GM19438 (cell line): ENCODE measurements around the gene TRIM39.

Experiments
- ATAC-seq: cut with Tn5 transposase; IDR thresholded peaks from one replicate; pipeline ENCODE4 v1.9.1; 2021; ENCODE audit warnings: low read depth; ENCODE audit not compliant: unreplicated experiment

TRIM39 gene

DNA sequence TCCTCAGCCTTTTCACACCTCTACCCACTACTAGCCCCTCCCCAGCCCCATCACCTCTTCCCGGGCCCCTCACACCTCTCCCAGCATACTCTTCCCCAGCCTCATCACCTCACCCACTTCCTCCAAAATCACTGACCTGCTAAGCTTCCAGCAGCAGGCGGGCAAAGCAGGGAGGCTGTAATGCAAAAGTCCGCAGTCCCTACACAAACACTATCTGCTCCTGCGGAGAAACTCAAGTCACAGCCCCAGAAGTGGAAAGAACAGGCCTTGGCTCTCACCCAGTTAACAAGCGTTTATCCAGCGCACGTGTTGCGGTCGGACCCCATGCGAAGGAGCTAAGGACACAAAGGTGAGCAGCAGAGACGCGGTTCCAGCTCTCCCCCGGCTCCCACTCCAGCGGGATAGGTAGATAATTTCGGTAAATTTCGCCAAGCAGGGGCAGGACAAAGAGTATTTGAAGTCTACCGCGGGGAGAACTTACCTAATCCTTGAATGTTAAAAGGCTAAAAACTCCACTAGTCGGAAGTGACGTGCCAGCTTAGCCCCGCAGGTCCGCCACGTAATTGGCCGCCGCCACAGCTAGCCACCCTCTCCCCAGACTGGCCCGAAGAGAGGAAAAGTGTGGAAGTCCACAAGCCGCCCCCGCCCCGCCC is 728 bp upstream of the TRIM39 start:
- peak; percentile 38 for ATAC-seq

DNA sequence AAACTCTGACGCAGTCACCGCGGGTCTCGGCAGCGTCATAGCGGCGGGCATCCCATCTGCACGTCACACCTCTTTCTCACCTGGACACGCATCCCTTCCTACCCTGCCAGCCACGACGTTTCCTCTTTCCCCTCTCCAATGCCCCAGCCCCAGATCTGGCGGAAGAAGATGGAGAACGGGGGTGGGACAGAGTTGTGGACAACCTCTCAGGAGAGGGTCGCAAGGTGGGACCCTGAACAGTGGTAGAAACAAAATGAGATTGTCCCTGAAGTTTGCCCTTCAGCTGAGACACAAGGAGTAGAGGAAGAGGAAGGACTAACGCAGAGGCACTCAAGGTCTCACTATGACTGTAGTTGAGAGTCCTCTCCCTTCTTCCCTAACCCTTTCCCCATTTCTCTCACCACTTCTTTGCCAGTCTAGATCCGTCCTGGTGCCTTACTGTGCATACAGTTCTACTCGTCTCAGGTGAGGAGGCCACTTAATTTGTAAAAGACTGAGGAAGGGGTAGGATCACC is 562 bp downstream of the TRIM39 start:
- no peak for ATAC-seq

- no peak for ATAC-seq
These were observed 1.7 kb downstream of the TRIM39 start for GRCh38 chr6:30328397-30328796.

DNA sequence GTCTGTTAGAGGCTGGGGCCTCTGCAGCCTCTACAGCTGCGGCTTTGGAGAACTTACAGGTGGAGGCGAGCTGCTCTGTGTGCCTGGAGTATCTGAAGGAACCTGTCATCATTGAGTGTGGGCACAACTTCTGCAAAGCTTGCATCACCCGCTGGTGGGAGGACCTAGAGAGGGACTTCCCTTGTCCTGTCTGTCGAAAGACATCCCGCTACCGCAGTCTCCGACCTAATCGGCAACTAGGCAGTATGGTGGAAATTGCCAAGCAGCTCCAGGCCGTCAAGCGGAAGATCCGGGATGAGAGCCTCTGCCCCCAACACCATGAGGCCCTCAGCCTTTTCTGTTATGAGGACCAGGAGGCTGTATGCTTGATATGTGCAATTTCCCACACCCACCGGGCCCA is 2.6 kb downstream of the TRIM39 start:
- no peak for ATAC-seq

GRCh38 chr6:30331981-30332380 is 5.3 kb downstream of the TRIM39 start:
- no peak for ATAC-seq

- ATAC-seq: no peak
These were observed 7.5 kb downstream of the TRIM39 start for GRCh38 chr6:30334075-30334783.

DNA sequence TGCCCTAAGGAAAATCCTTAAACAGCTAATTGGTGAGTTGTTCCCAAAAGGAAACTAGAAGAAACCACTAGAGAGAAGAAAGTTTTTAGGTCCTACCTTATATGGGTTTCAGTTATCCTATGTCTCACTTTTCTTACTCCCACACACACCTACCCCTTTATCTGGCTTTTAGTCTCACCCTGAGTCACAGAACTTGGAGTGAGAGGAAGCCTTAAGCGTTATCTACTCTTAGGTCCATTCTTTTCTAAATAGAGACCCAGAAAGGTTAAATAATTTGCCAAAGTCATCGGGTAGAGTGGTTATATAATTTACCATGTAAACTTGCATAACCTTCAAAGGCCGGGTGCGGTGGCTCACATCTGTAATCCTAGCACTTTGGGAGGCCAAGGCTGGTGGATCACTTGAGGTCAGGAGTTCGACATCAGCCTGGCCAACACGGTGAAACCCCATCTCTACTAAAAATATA is 13.9 kb downstream of the TRIM39 start:
- ATAC-seq: no peak

DNA sequence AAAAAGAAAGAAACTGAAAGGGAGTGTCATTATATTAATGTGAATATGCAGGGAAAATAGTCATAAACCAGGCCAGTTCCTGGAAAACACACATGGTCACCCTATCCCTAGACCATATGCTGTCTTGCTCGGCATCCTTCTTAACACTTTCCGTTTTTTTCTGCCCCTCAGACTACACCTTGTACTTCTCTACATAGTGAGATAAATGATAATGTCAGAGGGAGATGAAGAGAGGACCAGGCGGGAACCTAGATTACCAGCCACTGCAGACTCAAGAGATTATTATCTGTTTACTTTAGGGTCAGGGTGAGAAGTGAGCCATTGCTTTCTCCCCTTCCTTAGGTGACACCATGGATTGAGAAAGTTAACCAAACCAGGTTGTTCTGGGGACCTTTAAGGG is 14.5 kb downstream of the TRIM39 start:
- ATAC-seq: no peak

- no peak for ATAC-seq
These were observed 15.0 kb downstream of the TRIM39 start for GRCh38 chr6:30341728-30342127.

DNA sequence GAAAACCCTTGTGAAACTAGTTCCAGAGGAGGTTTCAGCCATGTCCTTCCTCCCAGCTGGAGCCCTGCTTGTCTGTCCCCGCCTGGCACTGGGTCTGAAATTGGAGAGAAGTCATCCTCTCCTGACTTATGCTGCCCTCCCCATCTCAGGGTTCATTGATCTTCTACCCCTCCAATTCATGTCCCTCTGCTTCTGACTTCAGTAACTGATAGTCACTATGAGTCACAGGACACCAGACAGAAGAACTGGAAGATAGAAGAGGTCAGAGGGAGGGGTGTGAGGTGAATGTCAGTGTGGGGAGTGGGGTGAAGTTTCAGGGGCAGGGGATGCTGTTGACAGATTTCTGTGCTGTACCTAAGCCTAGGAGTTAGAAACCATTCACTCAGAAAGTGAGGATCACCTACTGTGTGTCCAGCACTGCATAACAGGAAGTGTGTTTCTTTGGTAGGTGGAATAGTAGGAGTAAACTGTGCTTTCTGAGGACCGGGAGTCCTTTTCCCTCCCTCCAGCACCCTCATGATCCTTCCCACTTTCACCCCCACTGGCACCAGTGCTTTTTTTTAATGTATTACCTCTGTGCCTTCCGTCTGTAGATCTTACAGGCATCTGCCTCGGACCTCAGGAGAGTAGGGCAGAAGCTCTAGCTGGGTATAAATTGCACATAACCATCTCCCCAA is 17.6 kb downstream of the TRIM39 start:
- ATAC-seq: peak; percentile 21

- ATAC-seq: peak; percentile 89
These were observed 18.3 kb downstream of the TRIM39 start, which contains the start of gene RPP21 for GRCh38 chr6:30344868-30345671. Gene RPP21 (plus strand): TSS chr6:30345156. CDS start chr6:30345172, 16 bp downstream.

DNA sequence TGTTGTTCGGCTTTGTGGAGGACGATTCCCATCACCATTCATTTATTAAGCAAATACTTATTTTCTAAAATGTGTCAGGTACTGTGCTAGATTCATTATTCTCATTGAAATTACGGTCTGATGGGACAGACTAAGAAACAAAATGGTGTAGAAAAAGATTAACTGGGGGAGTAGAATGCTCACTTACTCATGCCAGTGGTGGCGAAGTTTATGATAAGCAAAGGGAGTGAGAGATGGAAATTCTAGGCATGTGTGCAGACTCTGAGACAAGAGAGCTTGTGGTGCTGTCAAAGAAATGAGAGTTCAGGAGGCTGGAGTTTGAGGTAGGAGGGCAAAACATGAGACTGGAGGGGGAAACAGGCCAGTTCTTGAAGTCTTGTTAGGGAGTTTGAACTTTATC is 19.1 kb downstream of the TRIM39 start:
- ATAC-seq: no peak

- ATAC-seq: no peak
These were observed 22.2 kb downstream of the TRIM39 start for GRCh38 chr6:30348957-30349356.

DNA sequence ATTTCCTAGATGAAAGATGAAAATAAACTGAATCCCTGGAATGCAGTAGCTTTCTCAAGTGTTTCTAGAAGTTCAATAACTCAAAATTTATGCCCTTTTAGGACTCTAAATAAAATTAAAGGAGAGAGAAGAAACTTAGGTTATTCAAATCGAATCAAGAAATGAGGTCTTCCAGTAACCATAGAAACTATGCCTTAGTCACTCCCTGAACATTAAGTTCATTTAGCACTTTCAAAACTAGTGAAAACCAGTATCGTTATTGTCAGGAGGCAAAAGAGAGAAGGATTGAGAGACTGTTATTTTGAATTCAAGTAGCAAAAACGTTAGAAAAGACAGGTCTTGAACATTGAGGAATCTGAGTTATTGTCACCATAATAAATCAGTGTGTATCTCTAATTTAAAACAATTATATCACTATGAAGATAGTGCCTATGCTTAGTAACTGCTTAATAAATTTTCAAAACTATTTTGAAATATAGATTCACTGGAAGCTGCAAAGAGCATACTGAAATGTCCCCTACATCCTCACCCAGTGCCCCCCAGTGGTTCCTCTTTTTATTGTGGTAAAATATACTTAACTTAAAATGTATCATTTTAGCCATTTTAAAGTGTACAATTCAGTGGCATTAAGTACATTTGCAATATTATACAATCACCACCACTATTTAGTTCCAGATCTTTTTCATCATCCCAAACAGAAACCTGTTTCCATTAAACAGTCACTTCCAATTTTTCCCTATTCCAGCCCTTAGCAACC is 22.9 kb downstream of the TRIM39 start:
- no peak for ATAC-seq

GRCh38 chr6:30350524-30350923 is 23.8 kb downstream of the TRIM39 start:
- ATAC-seq: no peak

- no peak for ATAC-seq
These were observed 25.8 kb downstream of the TRIM39 start for GRCh38 chr6:30352550-30352949.

GRCh38 chr6:30355281-30355680 is 28.6 kb downstream of the TRIM39 start:
- no peak for ATAC-seq

DNA sequence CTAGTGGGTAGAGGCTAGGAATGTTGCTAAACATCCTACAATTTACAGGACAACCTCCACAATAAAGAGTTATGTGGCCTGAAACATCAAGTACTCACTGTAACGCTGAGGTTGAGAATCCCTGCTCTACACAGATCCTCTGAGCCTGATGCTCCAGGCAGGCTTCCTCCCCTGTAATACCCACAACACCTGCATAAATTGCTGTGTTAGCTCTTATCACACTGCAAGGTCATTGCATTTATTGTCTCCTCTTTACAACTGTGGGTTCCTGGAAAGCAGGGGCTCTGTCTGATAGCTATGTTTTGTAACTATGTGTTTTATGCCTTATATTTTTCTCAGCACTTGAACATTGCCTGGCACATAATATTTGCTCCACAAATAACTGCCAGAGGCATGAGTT is 29.8 kb downstream of the TRIM39 start:
- ATAC-seq: no peak

GRCh38 chr6:30357678-30358540 is 31.2 kb downstream of the TRIM39 start:
- no peak for ATAC-seq
